ENCODE results near the gene MTG2.

The MTG2 gene

GRCh38 chr20:62163986-62164762 lies 18.7 kb upstream of the MTG2 start:
- no peak for DNase-seq

- no peak for DNase-seq
These were observed 17.7 kb upstream of the MTG2 start for GRCh38 chr20:62164879-62165761.

- DNase-seq = no peak
These were observed 16.9 kb upstream of the MTG2 start for GRCh38 chr20:62165762-62166399.

- DNase-seq = no peak
These were observed 15.4 kb upstream of the MTG2 start for GRCh38 chr20:62167474-62167873.

GRCh38 chr20:62168061-62168460 lies 14.8 kb upstream of the MTG2 start:
- no peak for DNase-seq

GRCh38 chr20:62168890-62169435 lies 13.9 kb upstream of the MTG2 start:
- no peak for DNase-seq

GRCh38 chr20:62170536-62170935 lies 12.3 kb upstream of the MTG2 start:
- DNase-seq = no peak

- no peak for DNase-seq
These were observed 11.6 kb upstream of the MTG2 start for GRCh38 chr20:62171245-62171644.

- DNase-seq = no peak
These were observed 10.2 kb upstream of the MTG2 start for GRCh38 chr20:62172666-62173065.

- DNase-seq = no peak
These were observed 8.6 kb upstream of the MTG2 start for GRCh38 chr20:62174021-62174804.

- DNase-seq = no peak
These were observed 7.8 kb upstream of the MTG2 start for GRCh38 chr20:62174870-62175624.

- no peak for DNase-seq
These were observed 7.1 kb upstream of the MTG2 start for GRCh38 chr20:62175711-62176110.

- DNase-seq = no peak
These were observed 6.0 kb upstream of the MTG2 start for GRCh38 chr20:62176866-62177265.

- DNase-seq = no peak
These were observed 5.5 kb upstream of the MTG2 start for GRCh38 chr20:62177307-62177706.

GRCh38 chr20:62178316-62179161 lies 4.3 kb upstream of the MTG2 start:
- no peak for DNase-seq

GRCh38 chr20:62179162-62179504 lies 3.7 kb upstream of the MTG2 start:
- no peak for DNase-seq

- no peak for DNase-seq
These were observed 1.0 kb upstream of the MTG2 start for GRCh38 chr20:62181808-62182207.

GRCh38 chr20:62183426-62184142 lies 756 bp downstream of the MTG2 start:
- DNase-seq = no peak

GRCh38 chr20:62186096-62186426 lies 3.2 kb downstream of the MTG2 start:
- DNase-seq = no peak

Measured in islet precursor cell (in vitro differentiated cells).